A673 (cell line): ENCODE results near the gene MYOF. TPM values are rescaled to one million over a fixed set of nuclear protein-coding genes. Genes with fewer than 3 reads are reported as not detected.

ENCODE experiments used
- BruUV-seq: library from RNA; stranded (reverse); fragments of 400-500 nt; replicated peaks from 2 replicates; lab custom pipeline; 2021; lab: Mats Ljungman, UMichigan
- CTCF ChIA-PET: fragments of 300-600 bp; sonication (Branson Sonifier 250); formaldehyde crosslinking; loops from one replicate; lab custom pipeline; 2022; ENCODE audit warnings: antibody characterized with exemption; lab: Charles Lee
- POLR2A ChIA-PET: fragments of 300-600 bp; sonication (Branson Sonifier 250); formaldehyde crosslinking; loops from one replicate; lab custom pipeline; 2022; ENCODE audit warnings: antibody characterized with exemption; ENCODE audit not compliant: low non-redundant PET; lab: Charles Lee
- DNase-seq: peaks from one replicate; pipeline ENCODE4 v3.0.0-alpha.2; 2015; ENCODE audit warnings: low spot score
- H3K27ac ChIP-seq: fragments of 200-600 bp; sonication (generic); 2 replicates; pipeline ENCODE4 v1.5.1; 2016; ENCODE audit warnings: mixed run types, low read depth, mild to moderate bottlenecking, mixed read lengths, antibody characterized with exemption, low read length; ENCODE audit not compliant: poor library complexity, severe bottlenecking
- H3K27me3 ChIP-seq: fragments of 200-600 bp; sonication (generic); replicated peaks from 2 replicates; pipeline ENCODE4 v1.6.1; 2017; ENCODE audit warnings: mixed run types, low read depth, mild to moderate bottlenecking, mixed read lengths, antibody characterized with exemption, low read length; ENCODE audit not compliant: insufficient read depth, poor library complexity
- H3K36me3 ChIP-seq: fragments of 200-600 bp; sonication (generic); 2 replicates; pipeline ENCODE4 v1.6.1; 2016; ENCODE audit warnings: mixed run types, mild to moderate bottlenecking, mixed read lengths, antibody characterized with exemption, low read length; ENCODE audit not compliant: insufficient read depth, poor library complexity, severe bottlenecking
- H3K4me1 ChIP-seq: fragments of 200-600 bp; sonication (generic); 2 replicates; pipeline ENCODE4 v1.6.1; 2017; ENCODE audit warnings: mixed run types, mild to moderate bottlenecking, mixed read lengths, antibody characterized with exemption, low read length; ENCODE audit not compliant: insufficient read depth, poor library complexity, severe bottlenecking
- H3K4me3 ChIP-seq: fragments of 200-600 bp; sonication (generic); 2 replicates; pipeline ENCODE4 v1.5.1; 2016; ENCODE audit warnings: low read depth, mixed run types, mild to moderate bottlenecking, mixed read lengths, low read length; ENCODE audit not compliant: poor library complexity, severe bottlenecking
- H3K9me3 ChIP-seq: fragments of 200-600 bp; sonication (generic); 2 replicates; pipeline ENCODE4 v1.6.1; 2016; ENCODE audit warnings: mixed run types, low read depth, mild to moderate bottlenecking, mixed read lengths, antibody characterized with exemption, low read length; ENCODE audit not compliant: poor library complexity, severe bottlenecking
- EZH2 ChIP-seq: fragments of 200-600 bp; sonication (generic); IDR thresholded peaks from 2 replicates; pipeline ENCODE4 v1.6.1; 2017; ENCODE audit warnings: borderline replicate concordance, low read depth, mild to moderate bottlenecking, mixed read lengths, antibody characterized with exemption, low read length; ENCODE audit not compliant: poor library complexity, severe bottlenecking
- intact Hi-C: fragments of 100-400 bp; cut with micrococcal nuclease; formaldehyde crosslinking; loops from one replicate; pipeline ENCODE4 v1.10.0; 2022; ENCODE audit not compliant: unreplicated experiment
- total RNA-seq: library from RNA; stranded (reverse); gene quantifications from 2 replicates; pipeline ENCODE4 v1.2.3, GENCODE V29; 2021
- TF ChIP-seq, protein P1 (sequence below): fragments of 300-800, 200-600 bp; sonication (generic); conservative IDR thresholded peaks from 2 replicates; pipeline ENCODE4 v1.5.1; 2017; ENCODE audit warnings: low read depth, mild to moderate bottlenecking, antibody characterized with exemption, low read length, moderate library complexity, mixed read lengths

MYOF gene
- total RNA-seq, 1 experiment from 2014 or later, result 24.2 TPM

DNA sequence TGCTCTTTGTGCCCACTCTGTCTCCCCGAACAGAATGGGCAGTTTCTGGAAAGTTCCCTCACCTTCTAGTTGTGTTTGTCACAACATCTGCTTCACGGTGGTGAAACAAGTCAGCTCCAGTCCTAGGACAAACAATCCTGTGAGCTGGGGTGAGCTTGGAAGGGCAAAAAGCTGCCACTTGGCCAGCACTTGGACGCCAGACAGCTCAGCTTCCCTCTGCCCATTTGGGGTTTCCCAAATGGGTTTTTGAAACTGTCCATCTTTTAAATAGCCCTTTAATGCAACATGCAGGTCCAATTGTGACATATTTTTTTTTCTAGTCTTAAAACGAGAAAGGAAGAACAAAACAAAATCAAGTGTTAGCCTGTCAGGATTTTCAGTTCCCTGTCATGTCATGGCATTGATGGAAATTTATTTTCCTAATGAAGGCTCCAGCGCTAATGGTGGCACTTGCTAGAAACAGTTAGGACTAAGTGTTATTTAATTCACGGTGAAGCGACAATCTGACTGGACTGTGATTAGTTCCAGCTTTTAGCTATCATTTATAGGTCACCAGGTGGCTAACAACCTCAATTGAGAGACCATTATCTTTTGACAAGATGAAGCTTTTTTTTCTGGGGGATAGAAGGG, 181.7 kb downstream of the MYOF start:
- ChIA-PET POLR2A (no interaction called here), CTCF (no interaction called here)
- no peaks in the 10 kb centered on the region for H3K27me3 ChIP-seq
- no peaks in the 10 kb centered on the region for H3K36me3 ChIP-seq
- no peak for DNase-seq
- H3K27ac ChIP-seq, result no peak overlapping the region
- TF ChIP-seq, protein P1, sequence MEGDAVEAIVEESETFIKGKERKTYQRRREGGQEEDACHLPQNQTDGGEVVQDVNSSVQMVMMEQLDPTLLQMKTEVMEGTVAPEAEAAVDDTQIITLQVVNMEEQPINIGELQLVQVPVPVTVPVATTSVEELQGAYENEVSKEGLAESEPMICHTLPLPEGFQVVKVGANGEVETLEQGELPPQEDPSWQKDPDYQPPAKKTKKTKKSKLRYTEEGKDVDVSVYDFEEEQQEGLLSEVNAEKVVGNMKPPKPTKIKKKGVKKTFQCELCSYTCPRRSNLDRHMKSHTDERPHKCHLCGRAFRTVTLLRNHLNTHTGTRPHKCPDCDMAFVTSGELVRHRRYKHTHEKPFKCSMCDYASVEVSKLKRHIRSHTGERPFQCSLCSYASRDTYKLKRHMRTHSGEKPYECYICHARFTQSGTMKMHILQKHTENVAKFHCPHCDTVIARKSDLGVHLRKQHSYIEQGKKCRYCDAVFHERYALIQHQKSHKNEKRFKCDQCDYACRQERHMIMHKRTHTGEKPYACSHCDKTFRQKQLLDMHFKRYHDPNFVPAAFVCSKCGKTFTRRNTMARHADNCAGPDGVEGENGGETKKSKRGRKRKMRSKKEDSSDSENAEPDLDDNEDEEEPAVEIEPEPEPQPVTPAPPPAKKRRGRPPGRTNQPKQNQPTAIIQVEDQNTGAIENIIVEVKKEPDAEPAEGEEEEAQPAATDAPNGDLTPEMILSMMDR, result no peak
- no peak for TF ChIP-seq EZH2
- intact Hi-C loops, result no loop called here
- BruUV-seq, result no TSS peak
- no peaks in the 10 kb centered on the region for H3K9me3 ChIP-seq
- no peaks in the 10 kb centered on the region for H3K4me1 ChIP-seq
- no peak overlapping the region for H3K4me3 ChIP-seq

DNA sequence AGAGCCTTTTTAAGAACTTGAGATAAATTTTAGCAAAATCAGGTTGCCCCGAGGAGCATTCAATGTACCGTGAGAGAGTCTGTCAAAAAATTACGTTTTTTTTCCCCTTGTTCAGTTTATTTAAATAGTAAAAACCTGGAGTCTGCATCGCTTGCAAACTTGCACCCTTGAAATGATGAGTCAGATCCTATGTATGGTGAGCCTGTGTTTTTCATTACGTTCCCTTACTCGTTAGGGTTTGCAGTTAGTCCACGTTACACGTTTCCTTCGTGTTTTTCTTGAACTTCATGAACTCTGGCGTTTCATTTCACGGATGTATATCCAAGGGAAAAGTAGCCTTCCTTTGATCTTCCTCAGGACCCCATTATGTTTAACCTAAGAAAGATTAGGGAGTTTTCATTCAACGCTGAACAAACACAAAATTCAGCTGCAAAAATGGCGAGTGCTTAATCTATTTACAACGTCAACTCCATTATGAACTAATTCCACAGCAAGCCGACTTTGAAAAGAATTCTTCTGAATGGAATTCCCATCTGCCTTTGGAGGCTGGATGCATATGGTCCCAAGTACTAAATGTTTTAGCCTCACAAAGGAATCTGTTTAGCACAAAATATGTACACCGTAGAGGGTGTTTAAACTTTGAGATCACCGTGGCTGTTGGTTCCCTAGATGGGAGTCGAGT, 182.4 kb downstream of the MYOF start:
- Histone ChIP-seq H3K36me3 (no peaks in the 10 kb centered on the region), H3K4me1 (no peaks in the 10 kb centered on the region), H3K27me3 (no peaks in the 10 kb centered on the region), H3K4me3 (no peak overlapping the region), H3K9me3 (no peaks in the 10 kb centered on the region), H3K27ac (no peak overlapping the region)
- DNase-seq, result no peak
- TF ChIP-seq, protein P1, result no peak
- no peak for TF ChIP-seq EZH2
- intact Hi-C loops, result no loop called here
- CTCF ChIA-PET, result no interaction called here
- no TSS peak for BruUV-seq
- POLR2A ChIA-PET, result no interaction called here

DNA sequence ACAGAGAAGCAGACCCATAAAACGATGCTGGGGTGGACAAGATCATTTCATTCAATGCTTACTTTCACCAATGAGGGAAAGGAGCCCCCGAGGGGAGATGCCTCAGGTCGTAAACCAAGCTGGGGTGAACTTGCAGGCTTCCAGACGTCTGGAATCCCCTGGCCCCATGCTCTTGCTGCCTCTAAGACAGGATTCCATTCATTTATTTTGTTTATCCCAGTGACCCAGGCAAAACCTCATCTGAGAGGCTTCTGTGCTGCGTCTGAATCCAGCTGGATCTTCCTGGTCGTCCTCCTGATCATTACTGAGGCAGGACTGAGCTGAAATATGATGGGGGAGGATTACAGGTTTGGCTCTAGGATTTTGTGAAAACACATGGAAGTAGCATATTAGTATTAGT, 182.9 kb downstream of the MYOF start:
- Histone ChIP-seq H3K4me3 (no peak overlapping the region), H3K9me3 (no peaks in the 10 kb centered on the region), H3K36me3 (no peaks in the 10 kb centered on the region), H3K27me3 (no peaks in the 10 kb centered on the region), H3K27ac (no peak overlapping the region), H3K4me1 (no peaks in the 10 kb centered on the region)
- BruUV-seq, result no TSS peak
- TF ChIP-seq, protein P1, result no peak
- no peak for TF ChIP-seq EZH2
- intact Hi-C loops, result no loop called here
- POLR2A ChIA-PET, result no interaction called here
- DNase-seq, result no peak
- CTCF ChIA-PET, result no interaction called here
